ENCODE measurements around the gene XXYLT1. TPM values are rescaled to one million over a fixed set of nuclear protein-coding genes. Genes with fewer than 3 reads are reported as not detected.
"Not testable (repeated sequence)": the region's sequence is repeated elsewhere in the genome, so short reads cannot be mapped to it uniquely, and the experiment has no call there.

Gene XXYLT1
- total RNA-seq, 4 donors from 2014 or later: 9.7 to 30.1 (median 17.7) TPM

- TF ChIP-seq CTCF (IDR thresholded peaks at IDR 0.05) (no peak), POLR2A (IDR thresholded peaks at IDR 0.05) (no peak)
- intact Hi-C loops (cut with DNase I; ENCODE audit: low total_unique reads): no loop called here
- 67 to 80% methylated on average over 11 to 13 of the region's 13 CpGs for WGBS, 2 donors
- H3K4me3 ChIP-seq (ENCODE audit: low read depth, poor library complexity, severe bottlenecking): no peak overlapping the region
- DNase-seq (ENCODE audit: low spot score in 2 of 2): peak in 1 of 2 donors; percentile 69
Measured at GRCh38 chr3:195040773-195041520, 230.0 kb downstream of the XXYLT1 start.

- intact Hi-C loops (cut with DNase I; ENCODE audit: low total_unique reads): no loop called here
- 73 to 87% methylated on average over 11 of the region's 11 CpGs for WGBS, 2 donors
- peak in 1 of 2 donors; percentile 63 for DNase-seq (ENCODE audit: low spot score in 2 of 2)
- H3K4me3 ChIP-seq (ENCODE audit: low read depth, poor library complexity, severe bottlenecking): no peak overlapping the region
- TF ChIP-seq CTCF (IDR thresholded peaks at IDR 0.05): no peak
- TF ChIP-seq POLR2A (IDR thresholded peaks at IDR 0.05): no peak
Measured at GRCh38 chr3:195040094-195040493, 230.9 kb downstream of the XXYLT1 start.

GRCh38 chr3:195039180-195039843, 231.6 kb downstream of the XXYLT1 start:
- no peak overlapping the region for H3K4me3 ChIP-seq (ENCODE audit: low read depth, poor library complexity, severe bottlenecking)
- no peak for TF ChIP-seq CTCF (IDR thresholded peaks at IDR 0.05)
- no peak for TF ChIP-seq POLR2A (IDR thresholded peaks at IDR 0.05)
- intact Hi-C loops (cut with DNase I; ENCODE audit: low total_unique reads): no loop called here
- DNase-seq (ENCODE audit: low spot score in 2 of 2): peak in 1 of 2 donors; percentile 43
- WGBS, 2 donors: 59 to 69% methylated on average over 7 of the region's 7 CpGs

- intact Hi-C loops (cut with DNase I; ENCODE audit: low total_unique reads): no loop called here
- DNase-seq (ENCODE audit: low spot score in 2 of 2): no peak
- 93 to 95% methylated on average over 5 of the region's 5 CpGs for WGBS, 2 donors
- TF ChIP-seq CTCF (IDR thresholded peaks at IDR 0.05) (no peak), POLR2A (IDR thresholded peaks at IDR 0.05) (no peak)
- H3K4me3 ChIP-seq (ENCODE audit: low read depth, poor library complexity, severe bottlenecking): no peak overlapping the region
Measured at GRCh38 chr3:195038161-195038560, 232.8 kb downstream of the XXYLT1 start.

- 89% methylated on average over 3 of the region's 3 CpGs for WGBS, 2 donors
- intact Hi-C loops (cut with DNase I; ENCODE audit: low total_unique reads); DNase-seq (ENCODE audit: low spot score in 2 of 2); H3K4me3 ChIP-seq (ENCODE audit: low read depth, poor library complexity, severe bottlenecking): not testable (repeated sequence)
Measured at GRCh38 chr3:195037586-195037985, 233.4 kb downstream of the XXYLT1 start.

GRCh38 chr3:195036974-195037373, 234.0 kb downstream of the XXYLT1 start:
- DNase-seq (ENCODE audit: low spot score in 2 of 2): no peak
- TF ChIP-seq POLR2A (IDR thresholded peaks at IDR 0.05) (no peak), CTCF (IDR thresholded peaks at IDR 0.05) (no peak)
- intact Hi-C loops (cut with DNase I; ENCODE audit: low total_unique reads): no loop called here
- H3K4me3 ChIP-seq (ENCODE audit: low read depth, poor library complexity, severe bottlenecking): no peak overlapping the region
- WGBS, 2 donors: 71 to 82% methylated on average over 5 of the region's 5 CpGs
